ENCODE results near the gene SLC24A4.

SLC24A4 gene

DNA sequence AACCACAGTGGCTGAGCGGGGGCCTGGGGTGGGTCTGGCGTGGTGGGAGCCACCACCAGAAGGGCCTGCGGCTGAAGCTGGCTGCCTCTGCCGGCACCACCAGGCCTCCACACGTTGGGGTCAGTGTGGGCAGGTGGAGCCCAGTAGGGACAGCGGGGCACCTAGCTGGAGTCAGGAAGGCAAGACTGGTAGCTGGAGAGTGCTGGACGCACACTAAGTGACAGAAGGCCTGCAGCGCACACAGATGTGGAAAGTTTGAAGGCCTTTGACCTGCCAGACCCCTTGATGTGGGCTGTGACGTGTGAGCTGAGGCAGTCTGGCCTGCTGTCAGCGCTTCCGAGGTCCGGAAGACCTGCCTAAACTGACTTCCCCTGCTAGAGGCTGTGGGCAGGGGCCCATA lies 216.9 kb downstream of the SLC24A4 start:
- Histone ChIP-seq H3K4me3 (ENCODE audit: low read depth, low read length) (no peak overlapping the region), H3K9me3 (no peaks in the 10 kb centered on the region; the same call in 1 of the 2 replicates), H3K4me1 (no peaks in the 10 kb centered on the region), H3K36me3 (no peaks in the 10 kb centered on the region), H3K27me3 (peaks cover 3% of the 10 kb centered on the region; the same call in 1 of the 2 replicates)
- DNase-seq, result no peak
- no peak for TF ChIP-seq CTCF (IDR thresholded peaks at IDR 0.05; ENCODE audit: low read depth, low read length)

DNA sequence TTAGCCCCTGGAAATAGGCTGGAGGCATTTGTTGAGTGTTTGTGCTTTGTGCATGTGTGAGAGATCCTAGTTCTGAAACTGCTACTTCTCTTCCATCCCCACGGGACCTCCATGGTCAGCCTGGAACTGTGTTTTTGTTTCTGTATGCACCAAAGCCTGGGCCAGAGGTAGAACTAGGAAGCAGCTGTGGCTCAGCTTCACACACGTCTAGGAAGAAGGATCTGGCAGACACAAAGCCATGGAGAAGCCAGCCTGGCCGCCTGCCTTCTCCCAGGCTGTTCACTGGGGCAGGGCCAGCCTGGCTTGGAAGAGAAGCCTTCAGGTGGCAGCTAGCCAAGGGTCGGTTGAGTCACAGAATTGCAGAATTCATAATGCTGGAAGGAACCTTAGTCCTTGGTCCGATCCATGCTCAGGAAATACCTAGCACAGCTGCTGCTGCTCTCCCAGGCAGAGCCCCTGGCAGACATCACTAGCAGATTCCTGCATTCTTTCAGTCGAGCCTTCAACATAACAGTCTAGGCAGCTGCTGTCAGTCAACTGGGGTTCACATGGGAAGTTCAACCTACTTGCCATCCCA lies 217.6 kb downstream of the SLC24A4 start:
- Histone ChIP-seq H3K9me3 (no peaks in the 10 kb centered on the region; the same call in 1 of the 2 replicates), H3K4me1 (no peaks in the 10 kb centered on the region), H3K27me3 (peaks cover 3% of the 10 kb centered on the region; the same call in 1 of the 2 replicates), H3K4me3 (ENCODE audit: low read depth, low read length) (no peak overlapping the region), H3K36me3 (no peaks in the 10 kb centered on the region)
- no peak for TF ChIP-seq CTCF (IDR thresholded peaks at IDR 0.05; ENCODE audit: low read depth, low read length)
- DNase-seq, result no peak

DNA sequence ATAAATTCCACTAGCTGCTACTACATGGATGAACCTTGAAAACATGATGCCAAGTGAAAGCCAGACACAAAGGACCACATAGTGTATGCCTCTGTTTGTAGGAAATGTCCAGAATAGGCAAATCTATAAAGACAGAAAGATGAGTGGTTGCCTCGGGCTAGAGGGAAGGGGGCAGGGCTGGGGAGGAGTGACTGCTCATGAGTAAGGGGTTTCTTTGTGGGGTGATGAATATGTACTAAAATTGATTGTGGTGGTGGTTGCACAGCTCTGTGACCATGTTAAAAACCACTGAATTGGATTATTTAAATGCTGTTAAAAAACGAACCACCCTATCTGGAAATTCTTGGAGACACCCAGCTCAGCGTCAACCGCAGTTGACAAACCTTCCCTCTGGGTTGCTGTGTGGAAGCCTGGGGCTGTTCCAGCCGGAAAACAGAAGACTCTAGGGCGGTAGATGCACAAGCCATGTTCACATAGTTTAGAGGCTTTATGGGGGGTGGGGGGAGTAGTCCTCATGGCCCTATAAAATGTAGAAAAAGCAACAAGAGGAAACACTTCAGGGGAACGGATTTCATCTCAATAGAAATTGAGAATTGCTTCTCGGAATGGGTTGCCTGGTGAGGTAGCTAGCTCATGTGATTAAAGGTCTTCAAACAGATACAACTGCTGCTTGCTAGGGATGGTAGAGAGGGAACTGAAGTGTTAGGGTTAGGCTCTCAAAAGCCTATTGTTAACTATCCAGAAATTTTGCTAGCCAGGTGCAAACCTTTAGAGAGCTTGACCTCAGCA lies 220.0 kb downstream of the SLC24A4 start:
- Histone ChIP-seq H3K4me1 (no peaks in the 10 kb centered on the region), H3K9me3 (no peaks in the 10 kb centered on the region; the same call in 1 of the 2 replicates), H3K4me3 (ENCODE audit: low read depth, low read length) (no peak overlapping the region), H3K27me3 (no peaks in the 10 kb centered on the region), H3K36me3 (no peaks in the 10 kb centered on the region)
- no peak for TF ChIP-seq CTCF (IDR thresholded peaks at IDR 0.05; ENCODE audit: low read depth, low read length)
- no peak for DNase-seq

- no peak for DNase-seq
- Histone ChIP-seq H3K36me3 (no peaks in the 10 kb centered on the region), H3K4me3 (ENCODE audit: low read depth, low read length) (no peak overlapping the region), H3K27me3 (no peaks in the 10 kb centered on the region), H3K4me1 (no peaks in the 10 kb centered on the region), H3K9me3 (no peaks in the 10 kb centered on the region; the same call in 1 of the 2 replicates)
- no peak for TF ChIP-seq CTCF (IDR thresholded peaks at IDR 0.05; ENCODE audit: low read depth, low read length)
These were observed 221.2 kb downstream of the SLC24A4 start for GRCh38 chr14:92544051-92544720.

DNA sequence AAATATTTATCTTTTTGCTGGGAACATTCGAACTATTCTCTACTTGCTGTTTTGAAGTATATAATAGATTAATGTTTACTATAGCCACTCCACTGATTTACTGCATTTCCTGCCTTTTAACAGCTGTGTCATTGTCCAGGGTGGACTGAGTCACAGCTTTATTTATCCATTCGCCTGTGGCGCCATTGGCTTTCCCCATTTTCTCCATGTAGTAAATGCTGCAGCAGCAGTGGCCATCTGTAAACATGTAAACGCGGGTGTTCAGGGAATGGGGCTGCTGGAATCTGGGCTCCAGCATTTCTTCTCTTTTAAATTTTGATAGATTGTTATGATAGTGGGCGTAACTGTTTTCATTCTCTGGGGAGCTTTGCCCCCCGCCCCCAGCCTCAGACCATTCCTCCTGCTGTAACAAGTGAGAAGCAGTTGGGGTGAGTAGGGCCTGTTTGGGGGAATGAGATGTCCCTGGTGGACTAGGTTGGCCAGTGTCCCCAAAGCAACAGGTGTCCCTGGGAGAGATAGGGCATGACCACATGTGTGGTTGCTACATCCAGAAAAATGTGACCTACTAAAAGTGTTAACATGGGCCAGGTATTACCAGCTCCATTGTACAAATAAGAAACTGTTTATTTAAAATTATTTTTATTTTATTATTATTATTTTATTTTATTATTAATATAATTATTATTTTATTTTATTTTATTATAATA lies 223.5 kb downstream of the SLC24A4 start:
- TF ChIP-seq CTCF (IDR thresholded peaks at IDR 0.05; ENCODE audit: low read depth, low read length), result no peak

More for the DNA sequence above, 223.5 kb downstream of the SLC24A4 start:
- no peaks in the 10 kb centered on the region for H3K4me1 ChIP-seq
- no peaks in the 10 kb centered on the region for H3K36me3 ChIP-seq
- H3K4me3 ChIP-seq (ENCODE audit: low read depth, low read length), result no peak overlapping the region
- H3K27me3 ChIP-seq, result no peaks in the 10 kb centered on the region
- no peak for DNase-seq
- no peaks in the 10 kb centered on the region for H3K9me3 ChIP-seq

Data from BE2C (cell line).